NCI-H82 treated with DMSO at 0.1 percent for 48 hours (cell line): Measurements from ENCODE around the gene PARL.

Experiments used
- DNase-seq: peaks from one replicate; lab custom pipeline; 2025; ENCODE audit not compliant: unreplicated experiment; lab: John Stamatoyannopoulos, UW

Gene PARL

GRCh38 chr3:183818706-183819624 lies 65.7 kb downstream of the PARL start:
- no peak for DNase-seq

GRCh38 chr3:183818041-183818620 lies 66.5 kb downstream of the PARL start:
- DNase-seq = no peak

DNA sequence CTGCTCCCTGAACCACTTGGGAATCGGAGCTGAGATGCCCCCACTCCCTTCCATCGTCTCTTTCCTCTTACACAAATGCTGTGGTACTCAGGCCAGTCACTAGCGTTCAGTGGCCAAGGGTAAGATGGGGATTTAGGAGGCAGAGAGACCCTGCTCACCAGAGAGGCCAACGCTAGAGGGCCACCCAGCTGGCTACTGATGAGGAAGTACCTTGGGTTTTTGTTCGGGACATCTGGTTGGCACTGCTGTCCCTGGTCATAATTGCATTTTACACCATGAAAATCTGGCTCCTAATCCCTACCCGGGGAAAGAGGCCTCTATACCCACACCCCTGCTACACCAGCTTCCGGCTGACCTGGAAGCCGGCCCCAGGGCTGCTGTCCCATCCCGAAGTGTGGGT lies 67.0 kb downstream of the PARL start:
- no peak for DNase-seq

- DNase-seq = no peak
These were observed 67.8 kb downstream of the PARL start for GRCh38 chr3:183816681-183817510.

DNA sequence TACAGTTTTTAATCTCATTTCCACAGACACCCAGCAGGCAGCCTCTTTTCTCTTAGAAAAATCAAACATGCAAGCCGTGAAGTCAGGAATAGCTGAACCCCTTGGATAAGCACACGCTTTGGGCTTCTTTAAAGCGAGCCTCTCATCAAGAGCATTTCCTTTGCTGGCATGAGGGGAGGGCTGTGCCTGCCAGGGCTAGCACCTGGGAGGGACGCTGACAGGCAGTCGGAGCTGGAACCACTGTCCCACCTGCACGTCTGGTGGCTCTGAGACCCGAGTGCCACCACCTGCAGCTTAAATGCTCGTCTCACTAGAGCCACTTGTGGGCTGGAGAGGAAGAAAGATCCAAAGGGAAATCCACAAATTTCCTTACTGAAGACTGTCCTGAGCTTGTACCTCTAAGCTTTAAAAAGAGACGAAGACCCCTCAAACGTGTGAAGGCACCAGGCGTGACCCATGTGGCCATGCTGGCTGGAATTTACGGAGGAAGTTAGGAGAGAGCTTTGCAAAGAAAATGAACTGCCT lies 68.7 kb downstream of the PARL start:
- no peak for DNase-seq

GRCh38 chr3:183815563-183815940 lies 69.1 kb downstream of the PARL start:
- DNase-seq = no peak

DNA sequence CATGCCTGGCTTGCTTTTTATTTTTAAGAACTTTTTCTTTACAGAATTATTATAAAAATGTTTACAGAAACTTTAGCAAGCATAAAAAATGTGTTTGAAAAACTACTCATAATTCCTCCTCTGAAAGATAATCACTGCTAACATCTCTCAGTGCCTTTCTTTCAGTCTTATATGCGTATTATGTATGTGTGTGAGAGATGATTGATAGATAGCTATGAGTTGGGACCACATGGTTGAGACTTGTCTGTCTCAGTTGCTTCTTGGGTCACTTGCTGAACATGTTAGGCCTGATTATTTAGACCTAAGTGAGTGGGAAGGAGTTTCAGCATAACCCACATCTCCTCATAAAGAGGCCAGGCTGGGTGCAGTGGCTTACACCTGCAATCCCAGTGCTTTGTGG lies 70.4 kb downstream of the PARL start:
- no peak for DNase-seq

GRCh38 chr3:183812761-183813445 lies 71.8 kb downstream of the PARL start:
- no peak for DNase-seq

DNA sequence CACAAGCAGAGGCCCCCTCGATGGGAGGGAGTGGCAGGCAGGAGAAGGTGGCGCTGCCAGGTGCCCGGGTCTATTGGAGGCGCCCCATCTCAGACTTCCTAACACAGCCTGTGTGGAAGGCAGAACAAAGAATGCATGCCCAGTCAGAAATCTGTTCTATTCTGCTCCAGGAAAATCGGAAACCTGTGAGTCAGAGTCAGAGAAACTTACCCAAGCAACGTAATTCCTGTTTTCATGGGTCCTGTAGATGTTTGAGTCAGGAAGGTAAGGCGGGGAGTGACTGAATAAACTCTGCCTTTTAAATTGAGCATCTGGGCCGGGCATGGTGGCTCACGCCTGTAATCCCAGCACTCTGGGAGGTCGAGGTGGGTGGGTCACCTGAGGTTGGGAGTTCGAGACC lies 73.0 kb downstream of the PARL start:
- no peak for DNase-seq

- DNase-seq = no peak
These were observed 73.8 kb downstream of the PARL start for GRCh38 chr3:183810643-183811594.

DNA sequence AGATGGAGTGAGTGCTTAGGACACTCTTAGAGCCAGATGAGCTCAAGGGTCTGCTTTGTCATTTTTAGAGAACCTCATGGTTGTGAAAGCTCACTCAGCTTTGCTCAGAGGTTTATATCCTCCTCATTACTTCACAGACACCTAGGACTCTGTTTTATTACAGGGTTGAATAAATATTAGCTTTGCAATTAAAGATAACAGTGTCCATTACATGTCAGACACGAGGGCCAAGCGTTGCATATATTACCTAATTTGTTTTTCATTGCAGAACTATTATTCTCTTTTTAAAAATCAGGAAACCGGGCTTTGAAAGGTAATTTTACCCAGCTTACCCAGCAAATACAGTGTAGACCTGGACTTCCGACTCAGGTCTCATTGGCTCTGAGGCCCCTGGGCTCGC lies 75.4 kb downstream of the PARL start:
- DNase-seq = no peak

- DNase-seq = no peak
These were observed 76.3 kb downstream of the PARL start for GRCh38 chr3:183808355-183808754.

DNA sequence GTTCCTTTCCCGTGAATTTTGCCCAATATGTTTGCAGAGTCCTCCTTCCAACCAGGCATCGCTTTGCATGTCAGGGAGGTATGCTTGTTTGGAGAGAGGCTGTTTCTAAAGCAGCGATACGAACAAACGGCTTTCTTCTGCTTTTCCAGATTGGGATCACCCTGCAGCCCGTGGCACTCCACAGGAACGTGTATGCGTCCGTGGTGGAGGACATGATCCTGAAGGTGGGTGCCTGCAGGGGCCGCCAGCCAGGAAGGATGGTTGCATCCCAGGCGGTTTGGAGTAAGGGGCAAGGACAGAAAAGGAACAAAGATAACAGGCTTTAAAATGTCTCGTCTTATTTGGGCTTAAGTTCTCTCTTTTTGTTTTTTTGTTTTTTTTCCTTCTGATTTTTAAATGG lies 76.8 kb downstream of the PARL start:
- no peak for DNase-seq

- no peak for DNase-seq
These were observed 77.4 kb downstream of the PARL start for GRCh38 chr3:183807209-183807728.

DNA sequence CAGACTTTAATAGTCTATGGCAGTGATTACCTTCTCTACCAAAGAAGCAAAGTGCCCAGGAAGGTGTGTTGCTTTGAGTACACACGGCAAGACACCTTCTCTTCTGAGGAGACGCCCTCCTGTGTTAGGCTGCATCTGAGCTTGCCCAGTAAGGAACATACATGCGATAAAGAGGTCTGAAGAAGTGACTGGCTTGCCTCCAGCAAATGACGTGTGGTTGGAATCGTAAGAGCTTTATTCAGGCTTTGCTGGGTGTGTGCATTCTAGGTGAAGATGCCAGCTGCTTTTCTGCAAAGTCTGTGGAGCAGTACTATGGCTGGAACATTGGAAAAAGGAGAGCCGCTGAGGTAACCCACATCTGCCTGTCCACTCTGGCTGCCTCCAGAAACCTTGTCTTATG lies 81.7 kb downstream of the PARL start:
- no peak for DNase-seq

DNA sequence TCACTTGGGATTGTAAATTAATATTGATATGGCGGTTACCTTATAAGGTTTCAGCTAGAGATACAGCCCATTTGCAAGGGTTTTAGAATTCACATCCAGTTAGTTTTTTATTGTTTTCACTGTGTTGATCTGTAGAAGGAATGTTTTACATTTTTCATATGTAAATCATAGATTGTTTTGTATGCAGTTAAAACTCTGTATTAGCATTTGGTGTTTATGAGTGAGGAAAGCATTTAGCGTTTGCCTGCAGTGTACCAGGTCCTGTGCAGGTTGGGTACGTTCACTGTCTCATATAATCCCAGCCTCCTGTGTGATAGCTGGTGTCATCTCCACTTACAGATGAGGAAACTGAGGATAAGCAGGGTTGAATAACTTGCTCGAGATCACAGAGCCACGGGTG lies 83.1 kb downstream of the PARL start:
- DNase-seq = no peak

- DNase-seq = no peak
These were observed 84.3 kb downstream of the PARL start for GRCh38 chr3:183800243-183800863.

- DNase-seq = no peak
These were observed 85.2 kb downstream of the PARL start for GRCh38 chr3:183799461-183799860.

DNA sequence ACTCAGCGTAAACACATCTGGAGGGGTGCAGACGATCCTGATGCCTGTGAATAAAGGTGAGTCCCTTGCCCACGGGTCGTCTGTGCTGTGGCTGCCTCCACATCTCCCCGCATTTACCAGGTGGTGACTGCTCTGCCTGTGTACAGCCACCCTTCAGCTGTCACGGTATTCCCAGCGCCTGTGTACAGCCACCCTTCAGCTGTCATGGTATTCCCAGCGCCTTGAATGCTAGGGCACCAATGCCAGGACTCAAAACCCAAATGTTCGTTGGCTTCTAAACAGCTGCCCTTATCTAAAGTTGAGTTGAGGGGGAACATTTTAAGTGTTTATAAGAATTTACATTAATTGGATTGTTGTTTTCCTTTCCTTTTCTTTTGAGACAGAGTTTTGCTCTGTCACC lies 86.7 kb downstream of the PARL start:
- DNase-seq = no peak
